Smooth muscle cell (in vitro differentiated cells): ENCODE measurements around the gene GNPTAB. TPM values are rescaled to one million over a fixed set of nuclear protein-coding genes. Genes with fewer than 3 reads are reported as not detected.

ENCODE experiments used
- DNase-seq: peaks from one replicate; lab custom pipeline; 2025; ENCODE audit not compliant: unreplicated experiment; lab: John Stamatoyannopoulos, UW
- H2AFZ ChIP-seq: fragments of 200-600 bp; sonication (generic); 2 replicates; pipeline ENCODE4 v1.6.0; 2016; ENCODE audit warnings: antibody characterized with exemption, low read depth, mild to moderate bottlenecking
- H3F3A ChIP-seq: fragments of 200-600 bp; sonication (generic); 2 replicates; pipeline ENCODE4 v1.6.0; 2017; ENCODE audit warnings: antibody characterized with exemption, low read depth
- H3K27ac ChIP-seq: fragments of 200-600 bp; sonication (generic); 2 replicates; pipeline ENCODE4 v1.5.1; 2016; ENCODE audit warnings: low read depth, mild to moderate bottlenecking
- H3K27me3 ChIP-seq: fragments of 200-600 bp; sonication (generic); 2 replicates; pipeline ENCODE4 v1.6.1; 2016; ENCODE audit warnings: low read depth, mild to moderate bottlenecking
- H3K36me3 ChIP-seq: fragments of 200-600 bp; sonication (generic); 2 replicates; pipeline ENCODE4 v1.5.1; 2016; ENCODE audit warnings: low read depth
- H3K4me1 ChIP-seq: fragments of 200-600 bp; sonication (generic); 2 replicates; pipeline ENCODE4 v1.5.1; 2016; ENCODE audit warnings: low read depth
- H3K4me2 ChIP-seq: fragments of 200-600 bp; sonication (generic); 2 replicates; pipeline ENCODE4 v1.6.0; 2016; ENCODE audit warnings: mild to moderate bottlenecking
- H3K4me3 ChIP-seq: fragments of 200-600 bp; sonication (generic); 2 replicates; pipeline ENCODE4 v1.5.1; 2016; ENCODE audit warnings: mild to moderate bottlenecking
- H3K79me2 ChIP-seq: fragments of 200-600 bp; sonication (generic); 2 replicates; pipeline ENCODE4 v1.6.0; 2016; ENCODE audit warnings: low read depth, mild to moderate bottlenecking
- H3K9ac ChIP-seq: fragments of 200-600 bp; sonication (generic); 2 replicates; pipeline ENCODE4 v1.6.0; 2016; ENCODE audit warnings: low read depth
- H3K9me3 ChIP-seq: fragments of 200-600 bp; sonication (generic); replicated peaks from 2 replicates; pipeline ENCODE4 v1.5.1; 2016; ENCODE audit warnings: low read depth
- H4K20me1 ChIP-seq: fragments of 200-600 bp; sonication (generic); 2 replicates; pipeline ENCODE4 v1.6.0; 2016; ENCODE audit warnings: low read depth
- WGBS: methylation state at CpG from one replicate; pipeline ENCODE4 v1.1.7; 2016; ENCODE audit warnings: low lambda C conversion rate; 5-methylcytosine and 5-hydroxymethylcytosine counted together
- polyA plus RNA-seq: library from polyadenylated mRNA; unstranded; fragments of >200 nt; fragmentation: Nextera tagmentation; extraction: Ambion mirVana; gene quantifications from 2 replicates; pipeline ENCODE4 v1.2.1, GENCODE V29; 2016
- total RNA-seq: library from RNA; depleted of rRNA; stranded (reverse); fragments of >200 nt; gene quantifications from 2 replicates; pipeline ENCODE4 v1.2.3, GENCODE V29; 2014
- TF ChIP-seq, protein P1 (sequence below): fragments of 200-600 bp; sonication (generic); IDR thresholded peaks from 2 replicates; pipeline ENCODE4 v1.5.1; 2017; ENCODE audit warnings: borderline replicate concordance, mild to moderate bottlenecking, antibody characterized with exemption; ENCODE audit not compliant: insufficient read depth, poor library complexity, severe bottlenecking

GNPTAB gene
- total and polyA plus RNA-seq, 2 experiments from 2014 or later, result 17.9 to 23.6 TPM

DNA sequence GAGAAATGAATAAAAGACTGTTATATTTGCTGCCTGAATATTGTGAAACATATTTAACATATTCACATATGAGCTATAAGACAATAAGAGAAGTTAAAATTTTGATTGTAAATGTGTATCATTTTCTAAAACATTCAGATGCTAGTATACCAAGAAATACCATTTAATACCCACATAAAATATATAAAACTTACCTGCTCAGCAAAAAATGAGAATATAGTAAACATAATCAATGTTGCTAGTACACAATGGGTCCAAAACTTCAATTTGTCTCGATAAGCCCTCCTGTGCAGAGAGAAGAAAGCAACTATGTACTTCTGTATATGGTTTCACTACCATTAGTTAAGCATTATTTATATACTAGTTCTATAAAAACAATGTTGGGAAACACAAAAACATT is 81.9 kb downstream of the GNPTAB start:
- Histone ChIP-seq H3K4me2 (no peak overlapping the region), H3K4me1 (no peaks in the 10 kb centered on the region), H3K36me3 (peaks cover 4% of the 10 kb centered on the region), H3K9ac (no peak overlapping the region), H3K9me3 (no peaks in the 10 kb centered on the region), H3K27me3 (no peaks in the 10 kb centered on the region), H3K4me3 (no peak overlapping the region), H4K20me1 (no peaks in the 10 kb centered on the region), H3K79me2 (no peaks in the 10 kb centered on the region), H3K27ac (no peak overlapping the region), H2AFZ (no peak overlapping the region), H3F3A (no peaks in the 10 kb centered on the region)
- DNase-seq, result no peak
- TF ChIP-seq, protein P1, sequence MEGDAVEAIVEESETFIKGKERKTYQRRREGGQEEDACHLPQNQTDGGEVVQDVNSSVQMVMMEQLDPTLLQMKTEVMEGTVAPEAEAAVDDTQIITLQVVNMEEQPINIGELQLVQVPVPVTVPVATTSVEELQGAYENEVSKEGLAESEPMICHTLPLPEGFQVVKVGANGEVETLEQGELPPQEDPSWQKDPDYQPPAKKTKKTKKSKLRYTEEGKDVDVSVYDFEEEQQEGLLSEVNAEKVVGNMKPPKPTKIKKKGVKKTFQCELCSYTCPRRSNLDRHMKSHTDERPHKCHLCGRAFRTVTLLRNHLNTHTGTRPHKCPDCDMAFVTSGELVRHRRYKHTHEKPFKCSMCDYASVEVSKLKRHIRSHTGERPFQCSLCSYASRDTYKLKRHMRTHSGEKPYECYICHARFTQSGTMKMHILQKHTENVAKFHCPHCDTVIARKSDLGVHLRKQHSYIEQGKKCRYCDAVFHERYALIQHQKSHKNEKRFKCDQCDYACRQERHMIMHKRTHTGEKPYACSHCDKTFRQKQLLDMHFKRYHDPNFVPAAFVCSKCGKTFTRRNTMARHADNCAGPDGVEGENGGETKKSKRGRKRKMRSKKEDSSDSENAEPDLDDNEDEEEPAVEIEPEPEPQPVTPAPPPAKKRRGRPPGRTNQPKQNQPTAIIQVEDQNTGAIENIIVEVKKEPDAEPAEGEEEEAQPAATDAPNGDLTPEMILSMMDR, result no peak
- WGBS, result 98% methylated on average over 1 of the region's 1 CpG

DNA sequence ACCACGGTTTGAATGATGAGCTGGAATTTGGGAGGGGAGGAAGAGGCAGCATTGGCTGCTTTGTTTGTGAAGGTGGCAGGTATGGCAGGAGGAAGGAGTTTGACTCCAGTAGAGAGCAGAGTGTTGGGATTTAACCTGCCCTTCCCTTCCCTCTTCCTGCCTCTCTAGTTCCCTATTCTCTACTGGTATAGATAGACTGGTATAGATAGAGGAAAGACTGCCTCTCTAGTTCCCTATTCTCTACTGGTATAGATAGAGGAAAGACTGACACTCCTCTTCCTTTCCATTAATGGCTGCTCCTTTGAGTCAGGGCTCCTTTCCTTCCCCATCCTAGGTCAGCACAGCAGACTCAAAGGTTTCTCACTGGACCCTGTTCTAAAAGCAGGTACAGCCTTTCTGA is 83.1 kb downstream of the GNPTAB start:
- 92% methylated on average over 1 of the region's 1 CpG for WGBS
- Histone ChIP-seq H3K4me3 (no peak overlapping the region), H3K4me1 (no peaks in the 10 kb centered on the region), H3K9ac (no peak overlapping the region), H3K4me2 (no peak overlapping the region), H3K27me3 (no peaks in the 10 kb centered on the region), H2AFZ (no peak overlapping the region), H4K20me1 (no peaks in the 10 kb centered on the region), H3F3A (no peaks in the 10 kb centered on the region), H3K9me3 (no peaks in the 10 kb centered on the region), H3K79me2 (no peaks in the 10 kb centered on the region), H3K36me3 (peaks cover 4% of the 10 kb centered on the region), H3K27ac (no peak overlapping the region)
- DNase-seq, result no peak
- TF ChIP-seq, protein P1, result no peak

DNA sequence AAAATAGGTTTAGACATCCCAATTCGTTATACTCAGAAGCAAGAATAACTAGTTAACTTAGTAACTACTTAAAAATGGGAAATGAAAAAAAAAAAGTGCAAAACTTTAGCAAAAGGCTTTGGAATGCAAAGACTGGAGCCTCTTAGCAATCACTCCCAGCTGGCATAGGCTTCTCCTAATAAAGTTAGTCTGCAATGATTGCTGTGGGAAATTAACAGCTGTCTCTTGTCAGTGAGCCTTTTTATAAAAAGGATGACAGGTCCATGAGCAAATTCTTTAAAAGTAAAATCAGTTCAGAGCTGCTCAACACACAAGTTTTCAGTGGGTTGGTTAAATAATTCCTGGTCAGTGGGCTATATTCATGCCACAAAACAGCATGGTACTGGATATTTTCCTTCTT is 84.1 kb downstream of the GNPTAB start:
- WGBS, result 91% methylated on average over 1 of the region's 1 CpG
- H3K4me2 ChIP-seq, result no peak overlapping the region
- TF ChIP-seq, protein P1, result no peak

DNA sequence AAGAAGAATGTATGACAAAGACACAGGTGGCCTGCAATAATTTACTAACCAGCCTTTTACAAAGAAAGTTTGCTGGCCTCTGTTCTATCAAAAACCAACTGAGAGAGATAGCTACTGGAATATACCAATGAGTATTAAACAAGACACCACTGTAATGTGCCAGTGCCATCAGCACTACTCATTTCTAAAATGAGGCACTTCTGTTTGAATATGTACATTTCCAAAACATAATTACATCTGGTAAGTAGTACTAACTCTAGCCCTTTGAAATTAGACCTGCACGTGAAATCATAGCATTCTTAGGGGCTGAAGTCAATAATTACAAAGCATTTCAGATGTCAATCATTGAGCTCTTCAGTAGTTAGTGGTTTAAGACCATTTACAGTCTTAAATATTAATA is 84.6 kb downstream of the GNPTAB start:
- TF ChIP-seq, protein P1, result no peak
- H4K20me1 ChIP-seq, result no peaks in the 10 kb centered on the region
- no peaks in the 10 kb centered on the region for H3K4me1 ChIP-seq
- no peak for DNase-seq
- no peak overlapping the region for H3K4me3 ChIP-seq
- peaks cover 4% of the 10 kb centered on the region for H3K36me3 ChIP-seq
- no peaks in the 10 kb centered on the region for H3F3A ChIP-seq
- no peaks in the 10 kb centered on the region for H3K27me3 ChIP-seq
- H2AFZ ChIP-seq, result no peak overlapping the region
- H3K79me2 ChIP-seq, result no peaks in the 10 kb centered on the region
- no peaks in the 10 kb centered on the region for H3K9me3 ChIP-seq
- no peak overlapping the region for H3K4me2 ChIP-seq
- H3K27ac ChIP-seq, result no peak overlapping the region
- no peak overlapping the region for H3K9ac ChIP-seq
- 67% methylated on average over 1 of the region's 1 CpG for WGBS

More for the DNA sequence above, 84.1 kb downstream of the GNPTAB start:
- no peak for DNase-seq
- Histone ChIP-seq H3K27me3 (no peaks in the 10 kb centered on the region), H3K36me3 (peaks cover 4% of the 10 kb centered on the region), H3F3A (no peaks in the 10 kb centered on the region), H3K4me3 (no peak overlapping the region), H3K9me3 (no peaks in the 10 kb centered on the region), H3K79me2 (no peaks in the 10 kb centered on the region), H2AFZ (no peak overlapping the region), H3K4me1 (no peaks in the 10 kb centered on the region), H4K20me1 (no peaks in the 10 kb centered on the region), H3K9ac (no peak overlapping the region), H3K27ac (no peak overlapping the region)
